K562 (cell line): ENCODE results near the gene C6orf47. TPM values are rescaled to one million over a fixed set of nuclear protein-coding genes. Genes with fewer than 3 reads are reported as not detected.

Experiments used
- CEBPG ChIP-seq, 3 experiments: fragments of 200-800 bp in 1 of 3; sonication (Bioruptor generic) in 1 of 3; sonication (generic) in 1 of 3; formaldehyde crosslinking in 1 of 3; IDR thresholded peaks in 2 of 3; conservative IDR thresholded peaks in 1 of 3; 2 replicates each; pipeline versions ENCODE4 v1.6.1 to v1.8.0; 2016 to 2022; ENCODE audit warnings: missing compliant biosample characterization in 2 of 3, missing genetic modification characterization in 2 of 3, mild to moderate bottlenecking in 1 of 3, missing genetic modification reagents in 1 of 3
- ERF ChIP-seq: fragments of 450-650 bp; formaldehyde crosslinking; IDR thresholded peaks from 2 replicates; pipeline ENCODE4 v1.4.0; 2020; ENCODE audit warnings: mild to moderate bottlenecking, mixed read lengths
- HNRNPUL1 ChIP-seq: fragments of 200-400 bp; formaldehyde crosslinking; IDR thresholded peaks from 2 replicates; pipeline ENCODE4 v1.6.1; 2017; ENCODE audit warnings: low read length
- MIER1 ChIP-seq: fragments of 450-650 bp; IDR thresholded peaks from 2 replicates; pipeline ENCODE4 v1.6.1; 2016; ENCODE audit warnings: antibody characterized with exemption, mild to moderate bottlenecking, low read depth
- PHB ChIP-seq: fragments of 250-450 bp; sonication (Bioruptor Pico); IDR thresholded peaks from 2 replicates; pipeline ENCODE4 v1.5.0; 2021
- PYGO2 ChIP-seq: fragments of 450-650 bp; IDR thresholded peaks from 2 replicates; pipeline ENCODE4 v1.6.1; 2016; ENCODE audit warnings: mild to moderate bottlenecking, missing genetic modification characterization, moderate library complexity, missing compliant biosample characterization
- TRIM24 ChIP-seq, 2 experiments: fragments of 450-650 bp; IDR thresholded peaks; 2 replicates each; pipeline ENCODE4 v1.6.1; 2016
- USF1 ChIP-seq: sonication (generic); formaldehyde crosslinking; IDR thresholded peaks from 2 replicates; pipeline ENCODE4 v1.9.0; 2022; ENCODE audit warnings: mild to moderate bottlenecking, missing genetic modification reagents
- ZNF280A ChIP-seq: fragments of 450-650 bp; IDR thresholded peaks from 2 replicates; pipeline ENCODE4 v1.6.1; 2018; ENCODE audit warnings: mild to moderate bottlenecking, low read depth; ENCODE audit not compliant: partially characterized antibody
- ZNF324 ChIP-seq: fragments of 250-450 bp; sonication (Bioruptor Pico); IDR thresholded peaks from 2 replicates; pipeline ENCODE4 v1.4.0; 2020; ENCODE audit warnings: mild to moderate bottlenecking
- ZNF347 ChIP-seq: fragments of 450-650 bp; formaldehyde crosslinking; IDR thresholded peaks from 2 replicates; pipeline ENCODE4 v1.4.0; 2020; ENCODE audit warnings: low read depth, mild to moderate bottlenecking, moderate library complexity
- polyA plus RNA-seq, 8 experiments: library from polyadenylated mRNA; depleted of rRNA in 4 of 8; stranded (reverse) in 5 of 8; unstranded in 3 of 8; fragments of >200 nt; fragmentation: Nextera tagmentation in 2 of 8; fragmentation: Illumina TruSeq in 1 of 8; extraction: Ambion mirVana in 2 of 8; extraction: Trizol in 1 of 8; gene quantifications; 2 replicates each; pipeline versions ENCODE4 v1.2.1 to v1.2.3, GENCODE V29; 2011 to 2014; ENCODE audit warnings: inconsistent platforms in 1 of 8, missing spikeins in 1 of 8
- total RNA-seq, 7 experiments: library from RNA; depleted of rRNA in 6 of 7; stranded (reverse); fragments of >200 nt in 6 of 7; fragmentation: Illumina TruSeq in 2 of 7; extraction: Trizol in 2 of 7; gene quantifications; 2 replicates each; pipeline versions ENCODE4 v1.2.1 to v1.2.3, GENCODE V29; 2011 to 2021; ENCODE audit warnings: low replicate concordance in 1 of 7
- TF ChIP-seq, protein P1 (sequence below): fragments of 250-450 bp; sonication (Bioruptor Pico); IDR thresholded peaks from 2 replicates; pipeline ENCODE4 v1.8.0; 2022; ENCODE audit warnings: moderate library complexity, mild to moderate bottlenecking, inconsistent platforms
- TF ChIP-seq, protein P2 (sequence below): sonication (generic); formaldehyde crosslinking; IDR thresholded peaks from 2 replicates; pipeline ENCODE4 v1.8.0; 2023; ENCODE audit warnings: missing genetic modification reagents, mild to moderate bottlenecking, borderline replicate concordance
- TF ChIP-seq, protein P3 (sequence below): fragments of 250-450 bp; sonication (Bioruptor Pico); IDR thresholded peaks from 2 replicates; pipeline ENCODE4 v1.9.0; 2021; ENCODE audit warnings: mild to moderate bottlenecking
- TF ChIP-seq, protein P4 (sequence below): sonication (generic); IDR thresholded peaks from 2 replicates; pipeline ENCODE4 v1.6.1; 2016

The C6orf47 gene
- total and polyA plus RNA-seq, 9 of the 15 experiments (the other 6 are each of a cell fraction or from before 2014, with no cell fraction given) = 0.14 to 43.8 (median 27.0) TPM

DNA sequence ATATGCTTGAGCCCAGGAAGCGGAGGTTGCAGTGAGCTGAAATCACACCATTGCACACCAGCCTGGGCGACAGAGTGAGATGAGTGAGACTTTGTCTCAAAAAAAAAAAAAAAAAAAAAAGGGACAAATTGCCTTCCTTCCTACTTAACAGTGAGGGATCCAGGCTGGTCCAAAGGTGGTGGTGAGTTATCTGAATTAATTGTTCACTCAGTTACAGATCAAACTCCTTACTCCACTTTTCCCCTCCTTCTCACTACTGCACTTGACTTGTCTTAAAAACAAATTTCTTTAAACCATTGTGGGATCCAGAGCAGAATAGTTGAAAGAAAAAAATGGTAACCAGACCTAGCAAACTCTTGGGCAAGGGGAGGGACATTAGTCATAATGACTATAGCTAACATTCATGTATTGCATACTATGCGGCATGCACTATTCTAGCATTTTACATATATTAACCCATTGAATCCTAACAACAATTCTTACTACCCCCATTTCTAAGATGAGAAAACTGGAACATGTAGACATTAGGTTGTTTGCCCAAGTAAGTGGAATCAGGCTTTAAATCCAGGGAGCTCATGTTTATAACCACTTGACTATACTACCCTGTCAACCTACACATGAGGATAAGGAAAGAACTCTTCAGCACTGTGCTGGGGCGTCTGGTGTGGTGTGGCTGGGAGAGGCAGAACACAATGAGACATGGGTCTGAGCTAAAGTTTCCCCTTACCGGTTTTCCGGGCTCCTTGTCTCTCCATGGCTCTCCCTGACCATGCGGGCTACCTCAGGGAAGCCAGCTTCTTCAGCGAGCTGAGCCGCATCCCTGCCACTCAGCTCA, 2.8 kb upstream of the C6orf47 start (continued):
- TF ChIP-seq ZNF324 (peak; percentile 12; the same call in 1 of the 2 replicates), TRIM24 (IDR thresholded peaks at IDR 0.05) (no peak), ZNF347 (CRISPR knock-in tag) (peak; percentile 78; the same call in 1 of the 2 replicates), HNRNPUL1 (no peak), ZNF280A (no peak), ERF (peak; percentile 41; the same call in 1 of the 2 replicates), CEBPG (CRISPR knock-in tag; IDR thresholded peaks at IDR 0.05) (0 out of 2 replicates have a peak, but pooled peaks have one; percentile 39), CEBPG (tag; conservative IDR thresholded peaks at IDR 0.05 in 1 of 2, IDR thresholded peaks at IDR 0.05 in 1 of 2) (no peak), USF1 (CRISPR knock-in tag) (no peak), PYGO2 (peak; percentile 34; the same call in 1 of the 2 replicates), PHB (CRISPR knock-in tag) (no peak), MIER1 (peak; percentile 16; the same call in 1 of the 2 replicates)
- TF ChIP-seq, protein P1, sequence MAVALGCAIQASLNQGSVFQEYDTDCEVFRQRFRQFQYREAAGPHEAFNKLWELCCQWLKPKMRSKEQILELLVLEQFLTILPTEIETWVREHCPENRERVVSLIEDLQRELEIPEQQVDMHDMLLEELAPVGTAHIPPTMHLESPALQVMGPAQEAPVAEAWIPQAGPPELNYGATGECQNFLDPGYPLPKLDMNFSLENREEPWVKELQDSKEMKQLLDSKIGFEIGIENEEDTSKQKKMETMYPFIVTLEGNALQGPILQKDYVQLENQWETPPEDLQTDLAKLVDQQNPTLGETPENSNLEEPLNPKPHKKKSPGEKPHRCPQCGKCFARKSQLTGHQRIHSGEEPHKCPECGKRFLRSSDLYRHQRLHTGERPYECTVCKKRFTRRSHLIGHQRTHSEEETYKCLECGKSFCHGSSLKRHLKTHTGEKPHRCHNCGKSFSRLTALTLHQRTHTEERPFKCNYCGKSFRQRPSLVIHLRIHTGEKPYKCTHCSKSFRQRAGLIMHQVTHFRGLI = no peak
- TF ChIP-seq, protein P2, sequence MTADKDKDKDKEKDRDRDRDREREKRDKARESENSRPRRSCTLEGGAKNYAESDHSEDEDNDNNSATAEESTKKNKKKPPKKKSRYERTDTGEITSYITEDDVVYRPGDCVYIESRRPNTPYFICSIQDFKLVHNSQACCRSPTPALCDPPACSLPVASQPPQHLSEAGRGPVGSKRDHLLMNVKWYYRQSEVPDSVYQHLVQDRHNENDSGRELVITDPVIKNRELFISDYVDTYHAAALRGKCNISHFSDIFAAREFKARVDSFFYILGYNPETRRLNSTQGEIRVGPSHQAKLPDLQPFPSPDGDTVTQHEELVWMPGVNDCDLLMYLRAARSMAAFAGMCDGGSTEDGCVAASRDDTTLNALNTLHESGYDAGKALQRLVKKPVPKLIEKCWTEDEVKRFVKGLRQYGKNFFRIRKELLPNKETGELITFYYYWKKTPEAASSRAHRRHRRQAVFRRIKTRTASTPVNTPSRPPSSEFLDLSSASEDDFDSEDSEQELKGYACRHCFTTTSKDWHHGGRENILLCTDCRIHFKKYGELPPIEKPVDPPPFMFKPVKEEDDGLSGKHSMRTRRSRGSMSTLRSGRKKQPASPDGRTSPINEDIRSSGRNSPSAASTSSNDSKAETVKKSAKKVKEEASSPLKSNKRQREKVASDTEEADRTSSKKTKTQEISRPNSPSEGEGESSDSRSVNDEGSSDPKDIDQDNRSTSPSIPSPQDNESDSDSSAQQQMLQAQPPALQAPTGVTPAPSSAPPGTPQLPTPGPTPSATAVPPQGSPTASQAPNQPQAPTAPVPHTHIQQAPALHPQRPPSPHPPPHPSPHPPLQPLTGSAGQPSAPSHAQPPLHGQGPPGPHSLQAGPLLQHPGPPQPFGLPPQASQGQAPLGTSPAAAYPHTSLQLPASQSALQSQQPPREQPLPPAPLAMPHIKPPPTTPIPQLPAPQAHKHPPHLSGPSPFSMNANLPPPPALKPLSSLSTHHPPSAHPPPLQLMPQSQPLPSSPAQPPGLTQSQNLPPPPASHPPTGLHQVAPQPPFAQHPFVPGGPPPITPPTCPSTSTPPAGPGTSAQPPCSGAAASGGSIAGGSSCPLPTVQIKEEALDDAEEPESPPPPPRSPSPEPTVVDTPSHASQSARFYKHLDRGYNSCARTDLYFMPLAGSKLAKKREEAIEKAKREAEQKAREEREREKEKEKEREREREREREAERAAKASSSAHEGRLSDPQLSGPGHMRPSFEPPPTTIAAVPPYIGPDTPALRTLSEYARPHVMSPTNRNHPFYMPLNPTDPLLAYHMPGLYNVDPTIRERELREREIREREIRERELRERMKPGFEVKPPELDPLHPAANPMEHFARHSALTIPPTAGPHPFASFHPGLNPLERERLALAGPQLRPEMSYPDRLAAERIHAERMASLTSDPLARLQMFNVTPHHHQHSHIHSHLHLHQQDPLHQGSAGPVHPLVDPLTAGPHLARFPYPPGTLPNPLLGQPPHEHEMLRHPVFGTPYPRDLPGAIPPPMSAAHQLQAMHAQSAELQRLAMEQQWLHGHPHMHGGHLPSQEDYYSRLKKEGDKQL (CRISPR knock-in tag) = peak; percentile 85; the same call in 1 of the 2 replicates
- TF ChIP-seq, protein P3, sequence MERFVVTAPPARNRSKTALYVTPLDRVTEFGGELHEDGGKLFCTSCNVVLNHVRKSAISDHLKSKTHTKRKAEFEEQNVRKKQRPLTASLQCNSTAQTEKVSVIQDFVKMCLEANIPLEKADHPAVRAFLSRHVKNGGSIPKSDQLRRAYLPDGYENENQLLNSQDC (CRISPR knock-in tag) = 0 out of 2 replicates have a peak, but pooled peaks have one; percentile 31
- TF ChIP-seq, protein P4, sequence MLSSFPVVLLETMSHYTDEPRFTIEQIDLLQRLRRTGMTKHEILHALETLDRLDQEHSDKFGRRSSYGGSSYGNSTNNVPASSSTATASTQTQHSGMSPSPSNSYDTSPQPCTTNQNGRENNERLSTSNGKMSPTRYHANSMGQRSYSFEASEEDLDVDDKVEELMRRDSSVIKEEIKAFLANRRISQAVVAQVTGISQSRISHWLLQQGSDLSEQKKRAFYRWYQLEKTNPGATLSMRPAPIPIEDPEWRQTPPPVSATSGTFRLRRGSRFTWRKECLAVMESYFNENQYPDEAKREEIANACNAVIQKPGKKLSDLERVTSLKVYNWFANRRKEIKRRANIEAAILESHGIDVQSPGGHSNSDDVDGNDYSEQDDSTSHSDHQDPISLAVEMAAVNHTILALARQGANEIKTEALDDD = peak; percentile 71
